ENCODE data around the gene ADISSP. TPM values are rescaled to one million over a fixed set of nuclear protein-coding genes. Genes with fewer than 3 reads are reported as not detected.

The ADISSP gene
- 10 to 100 TPM; 18.1 to 60.6 (median 35.5) TPM for total RNA-seq

DNA sequence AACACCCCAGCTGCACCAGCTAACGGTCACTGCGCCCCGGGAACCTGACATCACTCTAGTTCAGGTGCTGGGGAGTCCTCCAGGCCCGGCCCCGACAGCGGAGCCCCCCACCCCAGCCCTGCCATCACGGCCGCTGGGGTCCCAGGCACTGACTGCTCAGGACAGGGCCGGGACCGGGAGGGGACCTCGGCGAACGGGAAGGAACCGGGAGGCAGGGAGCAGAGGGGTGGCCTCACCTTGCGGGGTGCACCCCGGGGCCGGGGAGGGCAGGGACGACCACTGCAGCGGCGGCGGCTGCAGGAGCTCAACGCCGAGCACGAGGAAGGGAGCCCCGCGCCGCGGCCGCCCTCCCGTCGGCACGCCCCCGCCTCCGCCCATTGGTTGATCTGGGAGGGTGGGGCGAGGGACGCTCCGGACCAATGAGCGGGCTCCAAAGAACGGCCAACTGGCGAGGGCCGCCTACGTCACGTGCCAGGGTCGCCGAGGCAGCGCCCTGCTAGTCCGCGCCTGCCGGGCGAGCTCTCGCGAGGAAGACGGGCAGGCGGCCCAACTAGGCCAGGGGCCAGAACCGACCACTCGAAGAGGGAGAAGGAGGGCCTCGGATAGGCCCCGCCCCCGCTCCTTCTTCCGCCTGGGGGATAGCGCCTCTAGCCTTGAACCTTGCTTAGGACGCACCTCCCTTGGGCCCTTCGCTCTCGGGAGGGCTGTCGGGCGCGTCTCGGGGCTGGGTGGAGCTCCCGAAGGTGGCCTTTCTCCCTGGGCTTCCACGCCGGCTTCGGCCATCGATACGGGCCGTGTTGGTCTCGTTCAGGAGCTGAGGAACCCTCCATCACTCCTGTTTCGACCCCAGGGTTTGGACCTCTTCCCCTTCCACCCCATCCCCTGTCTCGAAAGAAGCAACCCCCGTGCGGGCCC is at the start of gene ADISSP:
ADISSP (minus strand) TSS at position 327 of the 915 bp plus-strand sequence. CDS start 7,653 bp downstream, outside the sequence.
- 0 to 3% methylated on average over 3 to 7 of the region's 80 CpGs; no CpG with 5 or more reads in 8 of the 10 experiments for WGBS, 10 experiments
- ATAC-seq (replicated peaks in 6 of 8), result peak; percentile 84 to 92 (median 88)
- Histone ChIP-seq H3K27ac (peak within 1 kb of the TSS; percentile 98 to 100), H3K4me3 (peak within 1 kb of the TSS; percentile 70 to 76 (median 71)), H3K4me1 (replicated peaks in 1 of 2) (peaks cover 25 to 35% of the 10 kb centered on the region in 2 donors)
- in situ Hi-C loops (cut with MboI; ENCODE audit: low pct_unique_long_range_greater_than_20kb in 2 of 9, low sequenced_read_pairs in 9 of 9, unreplicated experiment in 9 of 9), result no loop called here

DNA sequence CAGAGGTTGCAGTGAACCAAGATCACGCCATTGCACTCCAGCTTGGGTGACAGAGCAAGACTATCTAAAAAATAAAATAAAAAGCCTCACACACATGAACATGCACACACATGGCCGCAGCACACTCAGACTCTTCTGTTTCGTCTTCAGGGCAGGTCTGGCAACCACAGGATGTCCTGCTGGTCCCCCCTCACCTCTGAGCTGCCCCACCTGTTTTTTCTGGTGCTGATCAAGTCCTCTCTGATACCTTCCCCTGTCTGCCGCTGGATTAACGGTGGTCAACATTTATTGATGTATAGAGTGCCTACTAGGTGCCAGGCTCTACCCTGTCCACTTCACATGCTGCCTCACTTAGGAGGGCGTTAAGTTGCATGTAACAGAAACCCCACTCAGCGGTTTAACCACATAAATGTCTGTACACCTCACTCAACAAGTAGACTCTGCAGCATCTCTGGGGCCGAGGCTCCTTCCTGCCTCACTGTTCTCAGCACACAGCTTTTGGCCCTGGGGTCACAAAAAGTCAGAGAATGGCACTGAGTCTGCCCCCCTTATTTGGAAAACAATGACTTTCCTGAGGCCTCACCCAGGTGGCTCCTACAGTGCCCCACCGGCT is 48.3 kb upstream of the ADISSP start:
- Histone ChIP-seq H3K4me3 (no peak overlapping the region), H3K4me1 (replicated peaks in 1 of 2) (peaks cover 16 to 23% of the 10 kb centered on the region in 2 donors), H3K27ac (no peak overlapping the region)
- ATAC-seq (replicated peaks in 6 of 8), result no peak
- 51 to 92% (median 73%) methylated on average over 2 to 7 of the region's 9 CpGs; no CpG with 5 or more reads in 2 of the 10 experiments for WGBS, 10 experiments
- in situ Hi-C loops (cut with MboI; ENCODE audit: low pct_unique_long_range_greater_than_20kb in 2 of 9, low sequenced_read_pairs in 9 of 9, unreplicated experiment in 9 of 9), result no loop called here

DNA sequence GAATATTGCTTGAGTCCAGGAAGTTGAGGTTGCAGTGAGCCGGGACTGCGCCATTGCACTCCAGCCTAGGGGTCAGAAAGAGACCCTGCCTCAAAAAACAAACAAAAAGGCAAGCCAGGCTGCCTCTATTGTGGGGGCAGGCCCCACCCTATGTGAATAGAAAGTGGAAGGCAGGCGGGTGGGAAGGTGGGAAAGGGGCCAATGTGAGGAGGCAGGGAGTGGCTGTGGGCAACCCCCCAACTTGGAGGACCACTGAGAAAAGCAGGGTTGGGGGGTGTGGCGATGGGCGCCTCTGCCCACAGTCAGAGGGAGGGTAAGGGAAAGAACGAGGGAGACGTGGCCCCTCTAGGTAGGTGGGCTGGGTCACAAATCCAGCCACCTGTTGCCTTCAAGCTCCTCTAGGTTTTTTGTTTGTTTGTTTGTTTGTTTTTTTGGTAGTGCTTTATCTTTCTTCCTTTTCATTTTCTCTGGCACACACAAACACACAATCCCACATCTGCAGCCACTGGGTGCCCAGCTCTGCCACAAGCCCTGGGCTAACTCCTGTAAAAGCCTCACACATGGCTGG is 47.5 kb upstream of the ADISSP start:
- no peak for ATAC-seq (replicated peaks in 6 of 8)
- Histone ChIP-seq H3K4me3 (no peak overlapping the region), H3K4me1 (replicated peaks in 1 of 2) (peaks cover 16 to 23% of the 10 kb centered on the region in 2 donors), H3K27ac (no peak overlapping the region)
- in situ Hi-C loops (cut with MboI; ENCODE audit: low pct_unique_long_range_greater_than_20kb in 2 of 9, low sequenced_read_pairs in 9 of 9, unreplicated experiment in 9 of 9), result no loop called here
- WGBS, 10 experiments, result 77 to 80% (median 80%) methylated on average over 1 to 4 of the region's 7 CpGs; no CpG with 5 or more reads in 7 of the 10 experiments

DNA sequence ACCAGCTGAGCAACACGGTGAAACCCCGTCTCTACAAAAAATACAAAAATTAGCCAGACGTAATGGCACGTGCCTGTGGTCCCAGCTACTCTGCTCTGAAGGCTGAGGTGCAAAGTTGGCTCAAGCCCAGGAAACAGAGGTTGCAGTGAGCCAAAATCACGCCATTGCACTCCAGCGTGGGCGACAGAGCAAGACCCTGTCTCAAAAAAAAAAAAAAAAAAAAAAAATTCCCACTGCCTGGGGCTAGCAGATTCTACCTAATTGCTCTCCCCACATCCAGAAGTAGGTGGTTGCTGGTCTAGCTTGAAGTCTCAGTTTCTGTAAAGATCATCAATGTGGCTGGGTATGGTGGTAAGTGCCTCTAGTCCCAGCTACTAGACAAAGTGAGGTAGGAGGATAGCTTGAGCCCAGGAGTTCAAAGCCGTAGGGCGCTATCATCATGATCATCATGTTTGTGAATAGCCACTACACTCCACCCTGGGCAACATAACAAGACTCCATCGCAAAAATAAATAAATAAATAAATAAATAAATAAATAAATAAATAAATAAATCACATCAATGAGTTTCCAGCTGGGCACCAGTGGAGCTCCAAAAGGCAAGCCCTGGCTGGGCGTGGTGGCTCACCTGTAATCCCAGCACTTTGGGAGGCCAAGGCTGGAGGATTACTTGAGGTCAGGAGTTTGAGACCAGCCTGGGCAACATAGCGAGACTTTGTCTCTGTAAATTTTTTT is 46.5 kb upstream of the ADISSP start:
- in situ Hi-C loops (cut with MboI; ENCODE audit: low pct_unique_long_range_greater_than_20kb in 2 of 9, low sequenced_read_pairs in 9 of 9, unreplicated experiment in 9 of 9), result no loop called here
- no peak for ATAC-seq (replicated peaks in 6 of 8)
- H3K4me3 ChIP-seq, result no peak overlapping the region
- WGBS, 10 experiments, result 60 to 100% (median 95%) methylated on average over 2 to 12 of the region's 12 CpGs; no CpG with 5 or more reads in 1 of the 10 experiments
- H3K27ac ChIP-seq, result no peak overlapping the region
- H3K4me1 ChIP-seq (replicated peaks in 1 of 2), result peaks cover 10 to 16% of the 10 kb centered on the region in 2 donors

DNA sequence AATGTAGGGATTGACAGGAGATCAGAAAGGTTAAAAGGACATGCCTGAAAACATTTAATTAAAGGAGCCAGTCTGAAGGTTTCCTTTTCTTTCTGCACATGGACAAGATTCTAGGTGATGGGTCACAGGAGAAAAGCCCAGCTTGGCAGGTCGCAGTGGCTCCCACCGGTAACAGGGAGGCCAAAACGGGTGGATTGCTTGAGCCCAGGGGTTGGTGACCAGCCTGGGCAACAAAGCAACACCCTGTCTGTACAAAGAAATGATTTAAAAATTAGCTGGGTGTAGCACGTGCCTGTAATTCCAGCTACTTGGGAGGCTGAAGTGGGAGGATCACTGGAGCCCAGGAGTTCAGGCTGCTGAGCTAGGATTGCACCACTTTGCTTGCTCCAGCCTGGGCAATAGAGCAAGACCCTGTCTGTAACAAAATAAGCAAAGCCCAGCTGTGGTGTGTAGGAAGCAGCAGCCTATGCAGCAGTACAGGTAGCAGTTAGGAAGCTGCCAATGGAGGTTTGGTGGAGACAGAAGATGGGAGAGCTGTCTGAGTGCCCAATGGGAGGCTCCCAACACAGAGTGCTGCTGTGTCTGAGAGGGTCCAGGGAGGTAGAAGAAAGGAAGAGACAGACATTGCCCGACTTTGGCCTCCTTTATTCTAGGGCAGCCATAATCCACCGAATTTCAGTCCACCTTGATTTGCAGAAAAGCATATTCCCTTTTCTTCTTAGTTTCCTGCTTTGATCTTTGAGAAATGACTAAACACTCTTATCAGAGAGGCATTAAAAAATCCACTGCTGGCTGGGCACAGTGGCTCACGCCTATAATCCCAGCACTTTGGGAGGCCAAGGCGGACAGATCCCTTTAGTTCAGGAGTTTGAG is 45.7 kb upstream of the ADISSP start:
- in situ Hi-C loops (cut with MboI; ENCODE audit: low pct_unique_long_range_greater_than_20kb in 2 of 9, low sequenced_read_pairs in 9 of 9, unreplicated experiment in 9 of 9), result no loop called here
- no peak overlapping the region for H3K4me3 ChIP-seq
- peaks cover 10 to 15% of the 10 kb centered on the region in 2 donors for H3K4me1 ChIP-seq (replicated peaks in 1 of 2)
- 52 to 93% (median 67%) methylated on average over 1 to 5 of the region's 8 CpGs; no CpG with 5 or more reads in 1 of the 10 experiments for WGBS, 10 experiments
- no peak for ATAC-seq (replicated peaks in 6 of 8)
- no peak overlapping the region for H3K27ac ChIP-seq

DNA sequence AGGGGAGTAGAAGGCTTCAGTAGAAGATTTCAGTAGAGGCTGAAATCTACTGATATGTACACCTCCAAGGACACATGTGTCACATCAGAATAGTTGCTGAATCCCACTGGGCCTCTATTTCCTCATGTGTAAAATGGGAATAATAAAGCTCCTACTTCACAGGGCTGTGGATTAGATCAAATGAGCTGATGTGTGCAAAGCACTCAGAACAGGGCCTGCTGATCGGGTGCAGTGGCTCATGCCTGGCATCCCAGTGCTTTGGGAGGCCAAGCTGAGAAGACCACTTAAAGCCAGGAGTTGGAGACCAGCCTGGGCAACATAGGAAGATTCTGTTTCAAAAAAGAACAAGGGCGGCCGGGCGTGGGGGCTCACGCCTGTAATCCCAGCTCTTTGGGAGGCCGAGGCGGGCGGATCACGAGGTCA is 44.7 kb upstream of the ADISSP start:
- H3K27ac ChIP-seq, result no peak overlapping the region
- peaks cover 13 to 22% of the 10 kb centered on the region in 2 donors for H3K4me1 ChIP-seq (replicated peaks in 1 of 2)
- WGBS, 10 experiments, result 93 to 100% methylated on average over 3 to 6 of the region's 9 CpGs; no CpG with 5 or more reads in 8 of the 10 experiments
- no peak overlapping the region for H3K4me3 ChIP-seq
- no peak for ATAC-seq (replicated peaks in 6 of 8)
- in situ Hi-C loops (cut with MboI; ENCODE audit: low pct_unique_long_range_greater_than_20kb in 2 of 9, low sequenced_read_pairs in 9 of 9, unreplicated experiment in 9 of 9), result no loop called here

DNA sequence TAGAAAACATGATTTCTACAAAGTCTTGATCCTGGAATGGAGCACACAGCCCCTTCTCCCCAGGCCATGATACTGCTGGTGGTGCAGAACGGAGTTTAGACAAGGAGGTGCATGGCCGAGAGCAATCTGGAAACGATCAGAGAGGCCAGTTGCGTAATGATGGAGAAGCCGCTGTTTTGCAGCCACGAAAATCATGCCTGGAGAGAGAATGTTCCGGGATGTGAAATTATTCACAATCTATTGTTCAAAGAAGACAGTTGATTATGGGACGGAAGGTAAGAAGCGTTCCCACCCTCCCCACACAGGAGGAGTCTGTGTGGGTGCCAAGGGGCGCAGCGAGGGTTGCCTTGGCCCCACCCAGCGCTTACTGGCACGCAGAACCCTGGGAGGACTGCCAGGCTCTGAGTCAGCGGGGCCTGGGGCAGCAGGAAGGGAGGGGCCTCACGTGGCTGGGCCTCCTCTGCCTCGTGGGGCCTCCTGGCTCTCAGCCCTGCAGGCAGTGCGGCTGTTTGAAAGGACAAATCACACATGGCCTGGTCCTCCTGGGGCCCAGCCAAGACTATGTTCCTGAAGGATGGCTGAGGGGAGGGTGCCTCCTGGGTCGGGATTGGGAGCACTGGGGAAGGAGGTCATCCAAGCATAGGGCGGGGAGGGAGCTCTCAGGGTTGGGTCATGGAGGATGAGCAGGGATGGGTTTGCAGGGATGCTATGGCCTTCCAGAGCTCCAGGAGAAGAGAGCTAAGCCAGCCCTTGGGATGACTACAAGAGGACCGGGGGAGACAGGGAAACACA is 44.1 kb upstream of the ADISSP start:
- WGBS, 10 experiments, result 0 to 81% (median 64%) methylated on average over 3 to 11 of the region's 20 CpGs; no CpG with 5 or more reads in 2 of the 10 experiments
- H3K4me1 ChIP-seq (replicated peaks in 1 of 2), result peaks cover 15 to 23% of the 10 kb centered on the region in 2 donors
- ATAC-seq (replicated peaks in 6 of 8), result peak; percentile 63 to 97 (median 90)
- in situ Hi-C loops (cut with MboI; ENCODE audit: low pct_unique_long_range_greater_than_20kb in 2 of 9, low sequenced_read_pairs in 9 of 9, unreplicated experiment in 9 of 9), result no loop called here
- peak overlapping the region in 1 of 2 donors; percentile 43 for H3K27ac ChIP-seq
- H3K4me3 ChIP-seq, result no peak overlapping the region

DNA sequence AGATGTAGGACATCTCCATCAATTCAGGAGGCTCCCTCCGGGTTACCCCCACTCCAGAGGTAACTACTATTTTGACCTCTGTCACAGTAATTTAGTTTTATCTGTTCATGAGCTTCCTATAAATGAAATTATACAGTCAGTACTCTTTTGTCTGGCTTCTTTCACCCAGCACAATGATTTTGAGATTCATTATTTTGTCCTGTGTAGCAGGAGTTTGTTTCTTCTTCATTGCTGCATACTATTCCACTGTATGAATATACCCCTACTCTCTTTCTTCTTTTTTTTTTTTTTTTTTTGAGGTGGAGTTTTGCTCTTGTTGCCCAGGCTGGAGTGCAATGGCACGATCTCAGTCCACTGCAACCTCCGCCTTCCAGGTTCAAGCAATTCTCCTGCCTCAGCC is 41.0 kb upstream of the ADISSP start:
- peaks cover 15 to 27% of the 10 kb centered on the region in 2 donors for H3K4me1 ChIP-seq (replicated peaks in 1 of 2)
- H3K4me3 ChIP-seq, result no peak overlapping the region
- in situ Hi-C loops (cut with MboI; ENCODE audit: low pct_unique_long_range_greater_than_20kb in 2 of 9, low sequenced_read_pairs in 9 of 9, unreplicated experiment in 9 of 9), result no loop called here
- WGBS, 10 experiments, result 58 to 100% (median 82%) methylated on average over 1 to 3 of the region's 3 CpGs; no CpG with 5 or more reads in 2 of the 10 experiments
- no peak for ATAC-seq (replicated peaks in 6 of 8)
- H3K27ac ChIP-seq, result no peak overlapping the region

DNA sequence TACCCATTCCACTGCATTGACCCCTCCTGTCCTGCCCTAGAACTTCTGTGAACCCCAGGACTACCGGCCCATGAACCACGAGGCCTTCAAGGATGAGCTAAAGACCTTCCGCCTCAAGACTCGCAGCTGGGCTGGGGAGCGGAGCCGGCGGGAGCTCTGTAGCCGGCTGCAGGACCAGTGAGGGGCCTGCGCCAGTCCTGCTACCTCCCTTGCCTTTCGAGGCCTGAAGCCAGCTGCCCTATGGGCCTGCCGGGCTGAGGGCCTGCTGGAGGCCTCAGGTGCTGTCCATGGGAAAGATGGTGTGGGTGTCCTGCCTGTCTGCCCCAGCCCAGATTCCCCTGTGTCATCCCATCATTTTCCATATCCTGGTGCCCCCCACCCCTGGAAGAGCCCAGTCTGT is 37.2 kb upstream of the ADISSP start:
- H3K4me1 ChIP-seq (replicated peaks in 1 of 2), result peaks cover 19 to 26% of the 10 kb centered on the region in 2 donors
- in situ Hi-C loops (cut with MboI; ENCODE audit: low pct_unique_long_range_greater_than_20kb in 2 of 9, low sequenced_read_pairs in 9 of 9, unreplicated experiment in 9 of 9), result no loop called here
- no peak overlapping the region for H3K27ac ChIP-seq
- no peak overlapping the region for H3K4me3 ChIP-seq
- no peak for ATAC-seq (replicated peaks in 6 of 8)
- 60% methylated on average over 1 of the region's 11 CpGs; no CpG with 5 or more reads in 9 of the 10 experiments for WGBS, 10 experiments

DNA sequence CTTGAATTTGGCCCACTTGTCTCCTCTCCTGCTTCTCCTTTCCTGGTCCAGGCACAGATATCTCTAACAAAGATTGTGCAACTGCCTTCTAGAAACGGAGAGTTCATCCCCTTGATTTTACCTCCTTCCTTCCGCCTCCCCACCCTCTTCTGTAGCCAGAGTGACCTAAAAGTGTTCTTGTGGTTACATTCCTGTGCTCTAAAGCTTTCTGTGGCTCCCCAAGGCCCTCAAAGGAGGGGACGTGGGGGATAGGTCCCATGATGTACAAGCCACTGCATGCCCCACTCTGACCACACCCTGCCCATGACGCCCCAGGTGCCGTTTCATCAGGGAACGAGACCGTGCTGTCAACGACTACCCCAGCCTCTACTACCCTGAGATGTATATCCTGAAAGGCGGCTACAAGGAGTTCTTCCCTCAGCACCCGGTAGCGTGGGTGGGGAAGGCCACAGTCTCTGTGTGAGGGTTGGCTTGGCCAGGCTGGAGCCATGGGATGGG is 36.8 kb upstream of the ADISSP start:
- Histone ChIP-seq H3K4me1 (replicated peaks in 1 of 2) (peaks cover 23 to 31% of the 10 kb centered on the region in 2 donors), H3K27ac (no peak overlapping the region), H3K4me3 (no peak overlapping the region)
- 60 to 89% (median 85%) methylated on average over 1 to 8 of the region's 11 CpGs; no CpG with 5 or more reads in 4 of the 10 experiments for WGBS, 10 experiments
- ATAC-seq (replicated peaks in 6 of 8), result no peak
- in situ Hi-C loops (cut with MboI; ENCODE audit: low pct_unique_long_range_greater_than_20kb in 2 of 9, low sequenced_read_pairs in 9 of 9, unreplicated experiment in 9 of 9), result no loop called here

DNA sequence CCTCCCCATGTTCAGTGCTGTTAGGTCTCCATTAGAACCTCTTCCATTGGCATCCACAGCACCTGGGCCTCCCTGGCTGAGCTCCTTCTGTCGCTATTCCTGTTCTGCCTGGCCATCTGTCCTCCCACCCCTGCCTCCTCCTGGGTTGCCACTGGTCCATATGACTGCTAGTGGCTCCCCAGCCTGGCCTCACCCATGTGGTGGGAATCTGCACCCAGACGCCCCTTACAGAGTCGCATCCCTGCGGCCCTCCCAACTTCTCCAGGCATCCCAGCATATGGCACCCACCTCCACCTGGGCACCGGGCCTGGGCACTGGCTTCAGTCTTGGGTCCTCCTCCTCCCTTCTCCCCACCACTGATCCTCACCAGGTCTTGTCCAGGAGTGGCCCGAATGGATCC is 36.3 kb upstream of the ADISSP start:
- Histone ChIP-seq H3K4me3 (no peak overlapping the region), H3K27ac (no peak overlapping the region), H3K4me1 (replicated peaks in 1 of 2) (peaks cover 27 to 35% of the 10 kb centered on the region in 2 donors)
- 81 to 93% (median 89%) methylated on average over 2 to 5 of the region's 6 CpGs; no CpG with 5 or more reads in 6 of the 10 experiments for WGBS, 10 experiments
- in situ Hi-C loops (cut with MboI; ENCODE audit: low pct_unique_long_range_greater_than_20kb in 2 of 9, low sequenced_read_pairs in 9 of 9, unreplicated experiment in 9 of 9), result no loop called here
- no peak for ATAC-seq (replicated peaks in 6 of 8)
